HG03469 (cell line): Measurements from ENCODE around the gene HNRNPUL1.

ENCODE experiments used
- ATAC-seq: cut with Tn5 transposase; IDR thresholded peaks from one replicate; pipeline ENCODE4 v1.9.1; 2021; ENCODE audit warnings: mild to moderate bottlenecking, moderate library complexity, moderate number of reproducible peaks; ENCODE audit not compliant: unreplicated experiment

HNRNPUL1 gene

DNA sequence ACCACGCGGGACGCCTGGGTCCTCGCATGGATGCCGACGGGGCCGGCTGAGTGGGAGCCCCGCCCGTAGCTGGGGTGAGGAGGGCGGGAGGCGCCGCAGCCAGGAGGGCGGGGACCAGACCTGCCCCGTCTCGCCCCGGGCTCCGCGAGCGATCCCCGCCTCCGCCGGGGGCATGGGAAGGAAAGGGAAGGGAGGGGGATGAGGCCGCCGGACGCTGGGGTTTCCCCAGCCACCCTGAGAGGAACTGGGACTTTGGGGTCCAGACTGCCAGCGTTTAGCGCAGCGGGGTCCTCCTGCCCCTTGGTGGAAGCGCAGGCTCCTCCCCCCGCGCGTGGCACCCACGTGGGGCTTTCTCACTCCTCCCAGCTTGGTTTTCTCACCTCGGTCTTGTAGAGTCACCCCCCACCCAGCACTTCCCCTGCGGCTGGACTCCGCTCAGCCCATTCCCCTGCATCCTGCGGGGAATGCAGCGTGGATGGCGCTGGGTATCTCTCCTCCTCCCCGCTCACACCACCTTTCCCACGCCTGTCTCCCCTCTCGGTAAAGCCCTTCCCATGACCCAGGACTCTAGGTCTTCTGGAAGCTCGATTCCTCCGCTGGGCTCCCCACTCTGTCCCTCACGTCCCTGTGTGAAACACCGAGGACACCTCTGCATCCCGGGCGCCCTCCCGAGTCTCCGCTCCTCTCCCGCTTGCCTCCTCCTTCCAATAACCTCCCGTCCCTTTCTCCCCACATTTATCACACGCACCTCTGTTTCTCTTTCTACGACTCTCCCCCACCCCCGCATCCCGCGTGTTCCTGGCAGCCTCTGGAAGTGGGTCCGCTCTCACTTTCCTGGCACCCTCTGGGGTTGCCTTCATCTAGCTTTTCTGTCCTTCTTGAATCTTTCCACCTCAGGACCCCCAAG is 87.4 kb downstream of the HNRNPUL1 start:
- ATAC-seq, result no peak

DNA sequence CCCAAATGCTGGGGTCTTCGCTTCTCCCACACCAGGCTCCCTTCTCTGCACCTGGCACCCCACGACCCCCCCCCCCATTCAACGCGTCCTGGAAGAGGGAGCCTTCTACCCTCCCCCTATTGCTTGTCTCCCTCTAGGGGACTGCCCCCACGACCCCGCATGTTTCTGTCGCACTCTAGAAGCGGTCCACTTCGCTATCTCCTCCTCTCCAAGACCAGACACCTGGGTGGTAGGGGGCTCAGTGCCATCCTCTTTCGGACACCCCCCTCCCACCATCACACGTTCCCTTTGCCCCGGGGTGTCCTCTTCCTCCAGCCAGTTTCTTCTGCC is 88.1 kb downstream of the HNRNPUL1 start:
- no peak for ATAC-seq

DNA sequence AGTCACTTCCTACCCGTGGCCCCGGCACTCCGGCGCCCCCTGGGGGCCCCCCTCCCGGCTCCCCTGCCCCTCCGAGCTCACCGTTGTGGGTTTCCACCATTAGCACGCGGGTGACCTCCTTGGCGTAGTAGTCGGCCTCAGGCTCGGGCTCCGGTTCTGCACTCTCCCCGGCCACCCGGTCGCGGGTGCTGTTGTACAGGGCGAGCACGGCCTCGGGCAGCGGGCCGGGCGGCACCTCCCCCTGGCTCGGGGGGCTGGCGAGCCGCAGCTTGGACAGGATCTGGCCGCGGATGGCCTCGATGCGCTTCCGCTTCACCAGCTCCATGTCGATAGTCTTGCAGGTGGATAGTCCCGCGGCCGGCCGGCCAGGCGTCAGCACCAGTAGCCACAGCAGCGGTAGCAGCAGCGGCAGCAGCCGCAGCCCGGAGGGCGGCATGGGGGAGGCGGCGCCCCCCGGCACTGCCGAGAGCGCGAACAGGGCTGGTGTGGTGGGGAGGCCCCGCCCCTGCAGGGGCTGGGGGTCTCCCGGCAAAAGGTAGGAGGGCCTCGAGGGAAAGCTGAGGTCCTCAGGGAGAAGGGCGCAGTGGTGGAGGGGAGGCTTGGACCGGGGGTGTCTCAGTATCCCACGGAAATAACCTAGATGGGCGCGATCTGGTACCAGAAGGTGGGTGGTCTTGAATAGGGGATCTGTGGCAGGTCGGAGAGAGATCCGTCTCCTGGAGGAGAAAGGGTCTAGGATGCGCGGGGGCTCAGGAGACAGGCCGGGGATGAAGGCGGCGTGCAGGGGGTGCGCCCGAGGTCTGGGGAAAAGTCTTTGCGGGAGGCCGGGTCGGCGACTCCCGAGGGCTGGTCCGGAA is 88.7 kb downstream of the HNRNPUL1 start:
- ATAC-seq, result no peak

DNA sequence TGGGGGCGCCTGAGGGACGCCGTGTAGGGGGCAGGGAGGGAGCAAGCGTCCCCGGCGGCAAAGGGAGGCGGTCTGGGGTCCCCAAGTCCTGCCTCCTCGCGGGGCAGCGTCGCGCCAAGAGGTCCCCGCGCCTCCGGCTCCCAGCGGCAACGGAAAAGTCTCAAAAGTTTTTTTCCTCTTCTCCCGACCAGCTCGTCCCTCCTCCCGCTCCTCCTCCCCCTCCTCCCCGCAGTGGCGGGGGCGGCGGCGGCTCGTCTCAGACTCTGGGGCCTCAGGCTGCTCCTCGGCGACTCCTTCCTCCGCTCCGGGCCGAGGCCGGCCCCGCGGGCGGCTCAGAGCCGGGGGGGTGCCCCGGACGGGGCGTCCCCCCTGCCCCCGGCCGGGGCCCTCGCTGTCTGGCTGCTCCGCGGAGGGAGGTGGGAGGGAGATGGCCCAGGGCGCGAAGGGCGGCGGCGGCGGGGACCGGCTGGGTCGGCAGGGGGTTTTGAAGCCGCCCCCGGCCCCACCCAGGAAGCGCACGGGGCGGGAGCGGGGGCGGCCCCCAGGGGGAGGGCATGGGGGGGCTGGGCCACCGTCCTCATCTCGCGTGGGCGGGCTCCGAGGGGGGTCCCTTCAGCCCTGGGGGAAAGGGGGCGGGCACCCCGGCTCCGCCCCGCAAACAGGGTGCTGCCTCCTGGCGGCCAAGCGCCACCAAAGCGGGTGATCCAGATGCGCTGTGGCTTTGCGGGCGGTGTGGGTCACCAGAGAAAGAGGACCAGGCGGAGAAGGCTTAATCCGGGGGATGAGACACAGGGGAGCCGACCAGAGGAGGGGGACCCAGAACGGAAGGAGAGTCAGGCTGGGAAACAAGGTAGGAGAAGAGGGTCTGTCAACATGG is 89.5 kb downstream of the HNRNPUL1 start, which contains the start of gene TGFB1:
TGFB1 (minus strand) TSS at position 457 of the 877 bp plus-strand sequence. CDS start 878 bp downstream, outside the sequence.
- no peak for ATAC-seq

DNA sequence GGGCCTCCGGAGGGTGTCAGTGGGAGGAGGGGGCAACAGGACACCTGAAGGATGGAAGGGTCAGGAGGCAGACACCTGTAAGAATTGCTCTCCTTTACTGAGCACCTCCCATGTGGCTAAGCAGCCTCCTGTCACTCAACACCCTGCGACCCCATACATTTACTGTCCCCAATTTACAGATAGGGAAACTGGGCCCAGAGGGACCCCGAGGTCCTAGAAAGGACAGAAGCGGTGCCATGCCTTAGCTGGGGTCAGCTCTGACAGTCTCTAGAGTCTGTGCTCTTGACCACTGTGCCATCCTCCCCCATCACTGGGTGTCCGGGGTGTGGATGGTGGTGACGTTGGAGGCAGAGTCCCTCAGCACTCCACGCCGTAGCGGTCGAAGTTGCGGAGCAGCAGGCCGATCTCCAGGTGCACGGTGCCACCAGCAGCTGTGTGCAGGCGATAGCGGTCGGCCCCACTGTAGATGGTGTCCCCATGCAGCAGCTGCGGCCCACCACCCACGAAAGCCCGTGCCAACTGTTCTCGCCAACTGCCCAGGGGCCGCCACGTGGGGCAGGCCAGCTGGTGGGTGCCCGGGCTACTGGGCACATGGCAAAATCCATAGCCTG is 90.3 kb downstream of the HNRNPUL1 start:
- no peak for ATAC-seq

DNA sequence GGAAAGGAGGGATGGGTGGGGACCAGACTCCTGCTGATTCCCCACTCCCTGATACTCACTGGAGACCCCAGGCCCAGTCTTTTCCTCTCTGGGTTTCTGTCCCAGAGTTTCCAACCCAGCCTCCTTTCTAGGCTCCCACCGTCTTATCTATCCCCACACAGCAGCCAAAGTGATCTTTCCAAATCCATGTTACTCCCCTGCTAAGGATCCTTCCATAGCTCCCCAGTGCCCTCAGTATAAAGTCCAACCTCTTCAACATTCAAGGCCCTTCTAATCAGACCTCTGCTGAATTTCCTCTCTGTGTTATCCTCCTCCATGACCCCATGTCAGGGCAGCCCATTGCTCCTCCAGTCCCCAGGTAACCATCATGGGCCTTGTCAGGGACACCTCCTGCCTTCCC is 90.9 kb downstream of the HNRNPUL1 start:
- no peak for ATAC-seq

DNA sequence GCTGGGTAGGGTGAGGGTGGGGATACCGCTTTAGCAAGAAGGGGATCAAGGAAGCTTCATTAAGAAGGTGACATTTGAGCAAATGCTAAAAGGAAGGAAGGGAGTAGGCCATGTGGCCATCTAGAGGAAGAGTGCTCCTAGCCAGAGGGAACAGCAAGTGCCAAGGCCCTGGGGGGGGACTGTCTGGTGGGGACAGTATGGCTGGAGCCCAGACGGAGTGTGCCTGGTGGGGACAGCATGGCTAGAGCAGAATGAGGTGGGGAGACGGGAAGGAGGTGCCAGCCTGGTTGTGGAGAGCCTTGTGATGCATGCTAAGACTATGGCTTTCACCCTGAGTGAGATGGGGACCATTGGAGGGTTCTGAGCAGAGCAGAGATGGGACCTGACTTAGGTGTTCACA is 91.6 kb downstream of the HNRNPUL1 start:
- ATAC-seq, result no peak

DNA sequence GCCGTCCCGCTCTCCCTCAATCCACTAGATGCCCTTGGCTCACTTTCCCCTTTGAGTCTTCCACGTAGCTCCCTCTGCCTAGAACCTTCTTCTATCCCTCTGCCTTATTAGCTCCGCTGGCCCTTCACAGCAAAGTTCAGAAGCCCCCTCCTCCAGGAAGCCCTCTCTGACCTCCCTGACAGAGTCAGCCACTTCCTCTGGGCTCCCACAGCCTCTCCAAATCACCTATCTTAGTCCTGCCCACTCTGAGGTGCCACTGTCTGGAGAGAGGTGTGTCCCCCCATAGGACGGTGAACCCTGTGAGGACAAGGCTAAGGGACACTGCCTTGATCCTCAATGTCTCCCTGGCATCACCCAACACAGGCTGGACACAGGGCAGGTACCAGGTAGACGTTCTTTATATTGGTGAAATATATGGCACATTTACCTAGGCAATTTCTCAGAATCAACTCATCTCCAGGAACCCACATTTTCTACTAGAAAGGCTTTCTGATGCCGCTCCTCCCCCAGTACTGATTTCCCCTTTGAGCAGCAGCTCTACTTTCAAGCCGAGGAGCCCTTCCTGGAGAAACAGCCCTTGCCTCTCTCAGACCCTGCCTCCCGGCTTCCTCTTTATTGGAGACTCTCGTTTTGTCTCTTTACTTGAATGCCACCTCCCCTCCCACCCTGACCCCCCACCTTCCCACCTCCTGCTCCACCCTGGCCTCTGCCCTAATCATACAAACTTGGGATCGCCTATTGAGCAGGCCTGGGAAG is 93.0 kb downstream of the HNRNPUL1 start:
- ATAC-seq, result no peak
